Gastrocnemius medialis (tissue), 4 donors: Measurements from ENCODE around the gene CNGA4.
"Not testable (repeated sequence)": the region's sequence is repeated elsewhere in the genome, so short reads cannot be mapped to it uniquely, and the experiment has no call there.

ENCODE experiments used
- POLR2A ChIP-seq, 2 donors: fragments of 450-650 bp; IDR thresholded peaks; one replicate each; pipeline ENCODE4 v1.6.1; 2017; ENCODE audit warnings: antibody characterized with exemption in 2 of 2, mild to moderate bottlenecking in 2 of 2, moderate library complexity in 2 of 2
- TF ChIP-seq, protein P1 (sequence below), 5 experiments: fragments of 450-650 bp in 3 of 5; fragments of 200-600 bp in 2 of 5; sonication (generic) in 2 of 5; IDR thresholded peaks in 4 of 5; conservative IDR thresholded peaks in 1 of 5; 1 replicate in 4 of 5; 2 replicates in 1 of 5; pipeline ENCODE4 v1.5.1; 2016 to 2019; ENCODE audit warnings: antibody characterized with exemption in 5 of 5, mild to moderate bottlenecking in 3 of 5, moderate library complexity in 3 of 5

DNA sequence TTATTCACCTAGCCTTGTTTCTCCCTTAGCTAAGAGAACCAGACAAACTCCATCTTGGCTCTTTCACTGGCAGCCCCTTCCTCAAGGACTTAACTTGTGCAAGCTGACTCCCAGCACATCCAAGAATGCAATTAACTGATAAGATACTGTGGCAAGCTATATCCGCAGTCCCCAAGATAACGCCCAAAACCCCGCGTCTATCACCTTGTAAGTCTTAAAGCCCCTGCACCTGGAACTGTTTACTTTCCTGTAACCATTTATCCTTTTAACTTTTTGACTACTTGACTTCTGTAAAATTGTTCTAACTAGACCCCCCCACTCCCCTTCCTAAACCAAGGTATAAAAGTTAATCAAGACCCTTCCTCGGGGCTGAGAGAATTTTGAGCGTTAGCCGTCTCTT, 41.9 kb downstream of the CNGA4 start:
- TF ChIP-seq, protein P1, sequence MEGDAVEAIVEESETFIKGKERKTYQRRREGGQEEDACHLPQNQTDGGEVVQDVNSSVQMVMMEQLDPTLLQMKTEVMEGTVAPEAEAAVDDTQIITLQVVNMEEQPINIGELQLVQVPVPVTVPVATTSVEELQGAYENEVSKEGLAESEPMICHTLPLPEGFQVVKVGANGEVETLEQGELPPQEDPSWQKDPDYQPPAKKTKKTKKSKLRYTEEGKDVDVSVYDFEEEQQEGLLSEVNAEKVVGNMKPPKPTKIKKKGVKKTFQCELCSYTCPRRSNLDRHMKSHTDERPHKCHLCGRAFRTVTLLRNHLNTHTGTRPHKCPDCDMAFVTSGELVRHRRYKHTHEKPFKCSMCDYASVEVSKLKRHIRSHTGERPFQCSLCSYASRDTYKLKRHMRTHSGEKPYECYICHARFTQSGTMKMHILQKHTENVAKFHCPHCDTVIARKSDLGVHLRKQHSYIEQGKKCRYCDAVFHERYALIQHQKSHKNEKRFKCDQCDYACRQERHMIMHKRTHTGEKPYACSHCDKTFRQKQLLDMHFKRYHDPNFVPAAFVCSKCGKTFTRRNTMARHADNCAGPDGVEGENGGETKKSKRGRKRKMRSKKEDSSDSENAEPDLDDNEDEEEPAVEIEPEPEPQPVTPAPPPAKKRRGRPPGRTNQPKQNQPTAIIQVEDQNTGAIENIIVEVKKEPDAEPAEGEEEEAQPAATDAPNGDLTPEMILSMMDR (IDR thresholded peaks at IDR 0.05 in 4 of 5, conservative IDR thresholded peaks at IDR 0.05 in 1 of 5) = not testable (repeated sequence)
- not testable (repeated sequence) for TF ChIP-seq POLR2A (IDR thresholded peaks at IDR 0.05)
